C4-2B (cell line): ENCODE data around the gene CRY2.

Experiments used
- H3K27ac ChIP-seq: fragments of 450-650 bp; 2 replicates; pipeline ENCODE4 v1.5.1; 2017
- ZFX ChIP-seq: fragments of 450-650 bp; IDR thresholded peaks from 2 replicates; pipeline ENCODE4 v1.6.1; 2017
- TF ChIP-seq, protein P1 (sequence below): fragments of 450-650 bp; conservative IDR thresholded peaks from 2 replicates; pipeline ENCODE4 v1.5.1; 2017; ENCODE audit warnings: mild to moderate bottlenecking

Gene CRY2

DNA sequence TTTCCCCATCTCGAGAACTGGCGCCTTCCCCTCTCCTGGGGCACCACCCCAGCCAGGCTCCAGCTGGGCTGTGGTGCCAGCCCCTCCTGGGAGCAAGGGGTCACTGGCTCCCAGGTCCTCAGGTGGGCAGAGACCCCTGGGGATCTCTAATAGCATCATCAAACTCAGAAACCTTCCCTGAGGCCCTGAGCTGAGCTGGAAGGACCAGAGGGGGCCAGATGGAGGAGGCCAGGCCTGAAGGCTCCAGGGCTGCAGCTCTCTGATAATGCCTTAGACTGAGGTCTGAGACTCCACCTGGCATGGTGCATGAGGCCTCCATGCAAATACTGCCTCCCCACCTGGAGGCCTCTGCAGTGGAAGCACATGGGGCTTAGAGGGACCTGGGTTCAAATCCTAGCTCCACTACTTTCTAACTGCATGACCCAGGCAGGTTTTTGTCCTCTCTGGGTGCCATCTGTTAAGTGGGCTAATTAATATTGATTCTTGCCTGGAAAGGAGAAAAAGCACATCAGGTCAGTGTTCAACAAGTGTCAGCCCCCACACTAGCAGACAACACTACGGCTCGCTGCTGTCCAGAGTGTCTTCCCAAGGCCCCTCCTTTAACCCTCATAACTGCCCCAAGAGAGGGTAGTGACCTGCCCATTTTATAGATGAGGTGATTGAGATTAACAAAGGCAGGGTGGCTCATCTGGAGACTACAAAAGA is 39.7 kb downstream of the CRY2 start:
- no peak for TF ChIP-seq ZFX
- TF ChIP-seq, protein P1, sequence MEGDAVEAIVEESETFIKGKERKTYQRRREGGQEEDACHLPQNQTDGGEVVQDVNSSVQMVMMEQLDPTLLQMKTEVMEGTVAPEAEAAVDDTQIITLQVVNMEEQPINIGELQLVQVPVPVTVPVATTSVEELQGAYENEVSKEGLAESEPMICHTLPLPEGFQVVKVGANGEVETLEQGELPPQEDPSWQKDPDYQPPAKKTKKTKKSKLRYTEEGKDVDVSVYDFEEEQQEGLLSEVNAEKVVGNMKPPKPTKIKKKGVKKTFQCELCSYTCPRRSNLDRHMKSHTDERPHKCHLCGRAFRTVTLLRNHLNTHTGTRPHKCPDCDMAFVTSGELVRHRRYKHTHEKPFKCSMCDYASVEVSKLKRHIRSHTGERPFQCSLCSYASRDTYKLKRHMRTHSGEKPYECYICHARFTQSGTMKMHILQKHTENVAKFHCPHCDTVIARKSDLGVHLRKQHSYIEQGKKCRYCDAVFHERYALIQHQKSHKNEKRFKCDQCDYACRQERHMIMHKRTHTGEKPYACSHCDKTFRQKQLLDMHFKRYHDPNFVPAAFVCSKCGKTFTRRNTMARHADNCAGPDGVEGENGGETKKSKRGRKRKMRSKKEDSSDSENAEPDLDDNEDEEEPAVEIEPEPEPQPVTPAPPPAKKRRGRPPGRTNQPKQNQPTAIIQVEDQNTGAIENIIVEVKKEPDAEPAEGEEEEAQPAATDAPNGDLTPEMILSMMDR = no peak
- no peak overlapping the region for H3K27ac ChIP-seq

DNA sequence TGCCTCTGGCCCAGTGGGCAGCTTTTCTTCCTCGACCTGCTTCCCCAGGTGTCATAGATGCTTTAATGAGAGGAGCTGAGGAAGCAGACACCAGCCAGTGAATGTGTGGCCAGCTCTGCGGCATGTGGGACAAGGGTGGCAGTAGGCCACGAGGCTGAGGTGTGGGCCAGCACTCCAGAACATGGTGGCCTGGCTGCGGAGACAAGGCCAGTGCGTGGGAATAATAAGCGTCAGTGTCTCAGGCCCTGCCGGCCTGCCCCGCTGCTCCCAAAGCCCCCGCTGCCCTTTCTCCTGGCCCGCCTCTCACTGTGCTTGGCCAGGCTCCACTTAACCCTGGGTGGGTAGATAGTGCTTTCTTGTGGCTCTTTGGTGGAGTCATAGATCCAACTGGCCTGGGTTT is 40.3 kb downstream of the CRY2 start:
- H3K27ac ChIP-seq = no peak overlapping the region
- no peak for TF ChIP-seq ZFX
- TF ChIP-seq, protein P1 = no peak

DNA sequence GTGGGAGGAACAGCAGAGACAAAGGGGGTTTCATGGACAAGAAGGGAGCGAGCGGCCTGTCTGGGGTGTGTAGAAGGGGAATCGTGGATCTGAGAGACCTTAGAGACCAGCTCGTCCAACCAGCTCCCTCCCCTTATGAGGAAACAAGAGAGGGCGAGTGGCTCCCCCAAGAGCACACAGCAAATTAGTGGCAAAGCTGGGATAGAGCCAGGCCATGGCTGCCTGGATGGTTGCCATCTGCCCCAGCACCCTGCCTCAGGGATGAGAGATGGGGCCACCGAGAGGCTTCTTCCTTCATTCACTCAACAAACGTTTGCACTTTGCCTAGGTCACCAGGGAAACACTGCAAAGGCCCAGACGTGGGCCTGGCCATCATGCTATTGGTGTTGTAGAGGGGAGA is 42.3 kb downstream of the CRY2 start:
- TF ChIP-seq, protein P1 = no peak
- no peak for TF ChIP-seq ZFX
- no peak overlapping the region for H3K27ac ChIP-seq

DNA sequence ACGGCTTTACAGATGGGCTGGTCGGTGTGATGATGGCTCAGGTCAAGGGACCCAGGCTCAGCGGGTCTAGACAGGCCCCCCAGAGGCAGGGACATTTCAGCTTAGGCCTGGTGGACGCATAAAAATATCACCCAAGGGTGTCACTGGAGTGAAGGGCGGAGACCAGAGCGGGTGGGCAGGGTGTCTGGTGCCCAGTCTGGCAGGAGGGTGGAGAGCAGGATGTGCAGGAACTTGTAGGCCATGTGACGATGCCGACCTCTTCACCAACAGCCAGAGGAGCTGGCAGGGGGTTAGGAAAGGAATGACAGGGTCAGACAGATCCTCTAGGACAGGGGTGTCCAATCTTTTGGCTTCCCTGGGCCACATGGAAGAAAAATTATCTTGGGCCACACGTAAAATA is 42.7 kb downstream of the CRY2 start:
- TF ChIP-seq, protein P1 = no peak
- TF ChIP-seq ZFX = no peak

DNA sequence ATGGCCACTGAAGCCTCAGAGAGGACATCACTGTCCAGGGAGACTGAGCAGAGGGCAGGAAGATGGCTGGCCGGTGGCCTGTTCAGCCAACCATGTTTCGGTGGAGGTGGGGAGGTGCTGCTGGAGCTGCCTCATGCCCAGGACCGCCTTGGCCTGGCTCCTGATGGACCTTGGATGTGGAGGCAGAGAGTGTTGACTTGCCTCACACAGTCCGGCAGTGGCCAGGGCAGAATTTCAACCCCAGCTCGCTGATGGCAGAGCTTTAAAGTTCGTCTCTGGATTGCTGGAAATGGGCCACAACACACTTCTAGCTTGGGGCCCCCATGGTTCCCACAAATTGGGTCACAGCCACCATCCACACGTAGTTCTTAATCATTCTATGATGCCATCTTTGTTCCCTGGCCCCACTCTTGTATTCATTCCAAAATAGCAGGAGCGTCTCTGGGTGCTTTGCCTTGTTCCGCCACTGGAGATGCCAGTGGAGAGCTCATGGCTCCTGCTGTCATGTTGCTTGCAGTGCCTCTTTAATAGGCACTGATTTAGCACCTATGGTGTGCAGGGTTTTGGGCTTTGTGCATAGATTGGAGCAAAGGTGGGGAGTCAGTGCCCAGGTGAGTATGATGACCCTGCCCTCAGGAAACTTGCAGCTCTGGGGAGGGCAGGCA is 43.7 kb downstream of the CRY2 start:
- no peak for TF ChIP-seq ZFX
- TF ChIP-seq, protein P1 = no peak
- no peak overlapping the region for H3K27ac ChIP-seq

More for the DNA sequence above, 42.7 kb downstream of the CRY2 start:
- H3K27ac ChIP-seq = no peak overlapping the region

DNA sequence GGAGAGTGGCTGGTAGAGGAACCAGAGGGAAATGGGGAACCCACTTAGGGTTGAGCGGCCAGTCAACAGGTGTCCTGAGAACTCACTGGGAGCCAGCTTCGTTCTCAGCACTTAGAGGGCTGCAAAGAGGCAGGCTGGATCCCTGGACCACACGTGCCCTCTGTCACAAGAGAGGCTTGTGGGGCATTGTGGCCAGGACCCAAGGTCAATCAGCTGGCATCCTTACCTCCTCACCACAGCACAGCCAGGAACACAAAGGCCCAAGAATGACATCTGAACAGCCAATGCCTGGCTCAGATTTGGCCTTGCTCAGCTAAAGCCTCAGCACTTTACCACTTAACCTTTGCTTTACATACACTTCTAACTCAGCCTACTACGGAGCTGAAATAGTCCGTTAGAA is 45.6 kb downstream of the CRY2 start:
- H3K27ac ChIP-seq = no peak overlapping the region
- TF ChIP-seq, protein P1 = no peak
- no peak for TF ChIP-seq ZFX

DNA sequence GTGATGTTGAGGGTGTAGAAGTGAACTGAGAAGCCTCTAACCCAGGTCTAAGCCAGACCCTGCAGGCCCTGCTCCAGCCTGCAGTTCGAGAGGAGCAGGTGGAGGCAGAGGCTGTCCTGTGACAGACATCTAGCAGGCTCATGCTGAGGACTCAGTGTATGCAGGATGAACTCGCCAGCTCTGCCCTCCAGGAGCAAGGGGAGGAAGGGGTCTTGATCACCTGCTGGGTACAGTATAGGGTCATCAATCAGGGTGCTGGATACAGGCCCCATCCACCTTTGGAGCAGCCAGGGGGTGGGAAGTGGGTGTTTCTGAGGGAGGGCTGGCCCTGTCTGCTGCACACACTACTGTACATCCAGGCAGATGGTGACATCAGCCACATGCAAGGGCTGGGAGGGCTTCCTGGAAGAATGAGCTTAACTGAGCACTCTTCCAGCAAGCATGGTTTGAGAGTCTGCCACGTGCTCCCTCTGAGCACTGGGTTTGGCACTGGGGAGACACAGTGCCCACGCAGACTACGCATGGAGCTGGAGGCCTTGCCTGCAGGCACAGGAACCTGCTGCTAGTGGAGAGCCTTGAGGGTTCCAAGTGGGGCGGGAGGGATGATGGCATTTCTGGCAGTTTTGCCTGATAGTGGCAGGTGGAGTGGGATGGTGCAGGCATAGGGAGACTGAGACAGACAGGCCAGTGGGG is 47.4 kb downstream of the CRY2 start:
- TF ChIP-seq, protein P1 = no peak
- TF ChIP-seq ZFX = no peak
- H3K27ac ChIP-seq = no peak overlapping the region
